Right lobe of liver (tissue), 6 donors: ENCODE data around the gene EVA1A. TPM values are rescaled to one million over a fixed set of nuclear protein-coding genes. Genes with fewer than 3 reads are reported as not detected.
A peak's percentile ranks its signal among the peaks of the same experiment; 100 is the strongest.

Experiments used
- ATAC-seq, 4 donors: fragments of 200-7000 bp; cut with Tn5 transposase; one replicate each; pipeline ENCODE4 v1.9.1; 2020; ENCODE audit warnings: mild to moderate bottlenecking in 4 of 4, moderate library complexity in 4 of 4
- DNase-seq, 3 donors: peaks; one replicate each; pipeline ENCODE4 v3.0.0-alpha.2; 2020
- H3K27ac ChIP-seq, 3 donors: fragments of 200-600 bp; one replicate each; pipeline ENCODE4 v1.8.0; 2022
- H3K27me3 ChIP-seq, 2 donors: fragments of 200-600 bp; one replicate each; pipeline ENCODE4 v1.8.0; 2022
- H3K36me3 ChIP-seq, 4 donors: fragments of 200-600 bp; sonication (generic) in 1 of 4; one replicate each; pipeline versions ENCODE4 v1.5.1 to v1.8.0; 2017 to 2022; ENCODE audit warnings: control low read depth in 1 of 4
- H3K4me1 ChIP-seq, 4 donors: fragments of 200-600 bp; sonication (generic) in 1 of 4; one replicate each; pipeline versions ENCODE4 v1.5.1 to v1.8.0; 2017 to 2022; ENCODE audit warnings: control low read depth in 1 of 4
- H3K4me3 ChIP-seq, 3 donors: fragments of 200-600 bp; one replicate each; pipeline ENCODE4 v1.8.0; 2022
- H3K9me3 ChIP-seq, 4 donors: fragments of 200-600 bp; sonication (generic) in 1 of 4; one replicate each; pipeline versions ENCODE4 v1.5.1 to v1.8.0; 2017 to 2022; ENCODE audit warnings: control low read depth in 1 of 4
- POLR2A ChIP-seq: fragments of 450-650 bp; IDR thresholded peaks from one replicate; pipeline ENCODE4 v1.6.1; 2017; ENCODE audit warnings: antibody characterized with exemption, mild to moderate bottlenecking
- WGBS: methylation state at CpG from one replicate; pipeline ENCODE4 v1.1.6; 2018; ENCODE audit warnings: low coverage, low lambda C conversion rate; ENCODE audit not compliant: insufficient coverage; ENCODE audit errors: missing lambda C conversion rate; 5-methylcytosine and 5-hydroxymethylcytosine counted together
- intact Hi-C, 2 donors: fragments of 100-400 bp; cut with DNase I; formaldehyde crosslinking; loops; one replicate each; pipeline versions ENCODE4 v1.11.2 to v1.14.1; 2022
- total RNA-seq, 6 experiments: library from RNA; depleted of rRNA in 2 of 6; stranded (reverse); fragments of >200 nt in 2 of 6; fragmentation: NEBNext Ultra II Directional in 3 of 6; extraction: Animal tissue kit (Norgen Biotek cat#: 25700) in 3 of 6; gene quantifications; one replicate each; pipeline versions ENCODE4 v1.1.0 to v1.2.4, GENCODE V29; 2016 to 2023
- TF ChIP-seq, protein P1 (sequence below), 4 donors: fragments of 200-600 bp in 3 of 4; fragments of 450-650 bp in 1 of 4; IDR thresholded peaks; one replicate each; pipeline versions ENCODE4 v1.5.1 to v1.8.0; 2016 to 2022; ENCODE audit warnings: antibody characterized with exemption in 4 of 4, mild to moderate bottlenecking in 2 of 4
- donor health status: DM: no; HTN: yes; CAD: no.
- donor health status: DM: no; HTN: no; CAD: no.
- donor health status: DM: no; HTN: no; CAD: no.
- donor health status: DM: no; HTN: yes; CAD: no.
- donor health status: DM: no; HTN: yes; CAD: no.

EVA1A gene
- total RNA-seq, 6 experiments from 2014 or later, result 30.6 to 125 (median 74.5) TPM

DNA sequence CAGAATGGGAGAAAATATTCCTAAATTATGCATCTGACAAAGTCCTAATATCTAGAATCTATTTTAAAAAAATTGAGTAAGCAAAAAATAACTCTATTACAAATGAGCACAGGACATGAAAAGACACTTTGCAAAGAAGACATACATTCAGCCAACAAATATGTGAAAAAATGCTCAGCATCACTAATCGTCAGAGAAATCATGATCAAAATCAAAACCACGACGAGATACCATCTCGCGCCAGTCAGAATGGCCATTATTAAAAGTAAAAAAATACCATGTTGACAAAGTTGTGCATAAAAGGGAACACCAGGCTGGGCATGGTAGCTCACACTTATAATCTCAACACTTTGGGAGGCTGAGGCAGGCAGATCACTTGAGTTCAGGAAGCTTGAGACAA, 63.5 kb downstream of the EVA1A start:
- Histone ChIP-seq H3K9me3 (no peaks in the 10 kb centered on the region), H3K4me3 (no peak overlapping the region), H3K27ac (no peak overlapping the region), H3K27me3 (no peaks in the 10 kb centered on the region), H3K4me1 (peaks cover 0 to 51% (median 17%) of the 10 kb centered on the region in 4 donors), H3K36me3 (peaks cover 0 to 8% (median 5%) of the 10 kb centered on the region in 4 donors)
- TF ChIP-seq POLR2A, result no peak
- TF ChIP-seq, protein P1, sequence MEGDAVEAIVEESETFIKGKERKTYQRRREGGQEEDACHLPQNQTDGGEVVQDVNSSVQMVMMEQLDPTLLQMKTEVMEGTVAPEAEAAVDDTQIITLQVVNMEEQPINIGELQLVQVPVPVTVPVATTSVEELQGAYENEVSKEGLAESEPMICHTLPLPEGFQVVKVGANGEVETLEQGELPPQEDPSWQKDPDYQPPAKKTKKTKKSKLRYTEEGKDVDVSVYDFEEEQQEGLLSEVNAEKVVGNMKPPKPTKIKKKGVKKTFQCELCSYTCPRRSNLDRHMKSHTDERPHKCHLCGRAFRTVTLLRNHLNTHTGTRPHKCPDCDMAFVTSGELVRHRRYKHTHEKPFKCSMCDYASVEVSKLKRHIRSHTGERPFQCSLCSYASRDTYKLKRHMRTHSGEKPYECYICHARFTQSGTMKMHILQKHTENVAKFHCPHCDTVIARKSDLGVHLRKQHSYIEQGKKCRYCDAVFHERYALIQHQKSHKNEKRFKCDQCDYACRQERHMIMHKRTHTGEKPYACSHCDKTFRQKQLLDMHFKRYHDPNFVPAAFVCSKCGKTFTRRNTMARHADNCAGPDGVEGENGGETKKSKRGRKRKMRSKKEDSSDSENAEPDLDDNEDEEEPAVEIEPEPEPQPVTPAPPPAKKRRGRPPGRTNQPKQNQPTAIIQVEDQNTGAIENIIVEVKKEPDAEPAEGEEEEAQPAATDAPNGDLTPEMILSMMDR (IDR thresholded peaks at IDR 0.05), result no peak
- WGBS, result 67% methylated on average over 5 of the region's 5 CpGs
- intact Hi-C loops, result no loop called here
- no peak for ATAC-seq
- no peak for DNase-seq

DNA sequence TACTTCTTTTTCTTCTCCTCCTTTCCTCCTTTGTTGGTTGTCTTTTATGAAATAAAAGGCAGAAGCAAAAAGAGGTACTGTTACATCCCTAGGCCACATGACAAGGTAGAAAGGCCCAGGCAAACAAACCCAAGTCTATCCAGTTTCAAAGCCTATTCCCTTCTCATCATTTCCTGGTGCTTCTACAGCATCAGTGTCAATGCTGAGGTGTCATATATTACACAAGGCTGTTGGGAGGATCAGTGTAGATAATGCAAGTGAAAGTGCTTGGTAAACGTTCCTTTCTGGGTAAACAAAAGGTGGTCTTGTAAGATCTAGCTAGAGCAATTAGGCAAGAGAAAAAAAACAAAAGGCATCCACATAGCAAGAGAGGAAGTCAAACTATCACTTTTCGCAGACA, 64.9 kb downstream of the EVA1A start:
- 45% methylated on average over 2 of the region's 2 CpGs for WGBS
- no peak for DNase-seq
- Histone ChIP-seq H3K36me3 (peaks cover 0 to 15% (median 5%) of the 10 kb centered on the region in 4 donors), H3K9me3 (no peaks in the 10 kb centered on the region), H3K27ac (no peak overlapping the region), H3K4me1 (peaks cover 0 to 55% (median 14%) of the 10 kb centered on the region in 4 donors), H3K27me3 (no peaks in the 10 kb centered on the region), H3K4me3 (no peak overlapping the region)
- TF ChIP-seq, protein P1 (IDR thresholded peaks at IDR 0.05), result no peak
- no peak for TF ChIP-seq POLR2A
- intact Hi-C loops, result no loop called here
- ATAC-seq, result peak in 1 of 4 donors; percentile 53

DNA sequence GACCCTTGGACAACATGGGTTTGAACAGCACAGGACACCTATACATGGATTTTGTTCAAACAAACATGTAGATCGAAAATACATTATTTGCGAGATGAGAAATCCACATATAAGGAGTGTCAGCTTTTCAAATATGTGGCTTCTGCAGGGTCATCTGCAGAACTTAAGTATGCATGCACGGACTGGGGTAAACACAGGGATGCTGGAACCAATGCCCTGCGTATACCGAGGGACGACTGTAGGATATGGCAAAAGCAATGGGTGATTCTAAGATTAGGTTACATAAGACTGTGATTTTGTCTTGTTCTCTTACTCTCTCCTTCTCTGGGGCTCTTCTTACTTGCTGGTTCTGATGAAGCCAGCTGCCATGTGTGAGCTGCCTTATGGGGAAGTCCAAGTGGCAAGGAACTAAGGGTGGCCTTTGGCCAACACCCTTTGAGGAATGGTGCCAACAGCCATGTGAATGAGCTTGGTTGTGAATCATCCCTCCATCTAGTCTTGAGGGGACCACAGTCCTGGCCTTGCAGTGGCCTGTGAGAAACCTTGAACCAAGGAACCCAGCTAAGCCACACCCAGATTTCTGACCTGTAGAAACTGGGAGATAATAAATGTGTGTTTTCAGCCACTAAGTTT, 66.5 kb downstream of the EVA1A start:
- TF ChIP-seq POLR2A, result no peak
- TF ChIP-seq, protein P1 (IDR thresholded peaks at IDR 0.05), result no peak
- H3K27me3 ChIP-seq, result no peaks in the 10 kb centered on the region
- no peak overlapping the region for H3K4me3 ChIP-seq
- peak overlapping the region in 1 of 3 donors; percentile 16 for H3K27ac ChIP-seq
- no peak for DNase-seq
- no peak for ATAC-seq
- no peaks in the 10 kb centered on the region for H3K9me3 ChIP-seq
- H3K36me3 ChIP-seq, result peaks cover 0 to 15% (median 5%) of the 10 kb centered on the region in 4 donors
- intact Hi-C loops, result no loop called here
- WGBS, result 86% methylated on average over 5 of the region's 6 CpGs
- H3K4me1 ChIP-seq, result peaks cover 0 to 39% (median 6%) of the 10 kb centered on the region in 4 donors

DNA sequence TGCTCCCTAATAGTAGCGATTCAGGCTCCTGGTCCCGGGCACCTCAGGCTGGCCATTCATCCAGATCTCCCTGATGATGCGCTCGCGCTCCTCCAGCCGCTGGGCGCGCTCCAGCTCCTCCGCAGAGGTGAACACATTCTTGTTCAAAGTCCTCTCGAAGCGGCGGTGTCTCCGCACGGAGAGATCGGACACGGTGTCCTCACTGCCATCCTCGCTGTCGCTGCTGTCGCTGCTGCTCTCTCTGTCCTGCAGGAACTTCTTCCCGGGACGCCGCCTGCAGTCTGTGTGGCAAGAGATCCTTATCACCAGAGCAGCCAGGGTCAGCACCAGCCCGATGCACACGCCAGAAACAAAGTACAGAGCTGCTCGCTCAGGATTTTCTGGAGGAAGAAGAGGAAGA, 67.5 kb downstream of the EVA1A start:
- no peak overlapping the region for H3K27ac ChIP-seq
- DNase-seq (peak; percentile 56 to 82 (median 72)), ATAC-seq (peak; percentile 93 to 96 (median 94))
- no peaks in the 10 kb centered on the region for H3K9me3 ChIP-seq
- no peak overlapping the region for H3K4me3 ChIP-seq
- peaks cover 0 to 38% (median 6%) of the 10 kb centered on the region in 4 donors for H3K4me1 ChIP-seq
- H3K36me3 ChIP-seq, result peaks cover 0 to 15% (median 5%) of the 10 kb centered on the region in 4 donors
- intact Hi-C loops, result no loop called here
- TF ChIP-seq POLR2A, result no peak
- TF ChIP-seq, protein P1 (IDR thresholded peaks at IDR 0.05), result no peak
- H3K27me3 ChIP-seq, result no peaks in the 10 kb centered on the region
- 52% methylated on average over 17 of the region's 25 CpGs for WGBS
